ENCODE data around the gene GRAMD1B. TPM values are rescaled to one million over a fixed set of nuclear protein-coding genes. Genes with fewer than 3 reads are reported as not detected.

Gene GRAMD1B
- total and polyA plus RNA-seq, 12 donors = 7.3 to 41.0 (median 21.0) TPM

DNA sequence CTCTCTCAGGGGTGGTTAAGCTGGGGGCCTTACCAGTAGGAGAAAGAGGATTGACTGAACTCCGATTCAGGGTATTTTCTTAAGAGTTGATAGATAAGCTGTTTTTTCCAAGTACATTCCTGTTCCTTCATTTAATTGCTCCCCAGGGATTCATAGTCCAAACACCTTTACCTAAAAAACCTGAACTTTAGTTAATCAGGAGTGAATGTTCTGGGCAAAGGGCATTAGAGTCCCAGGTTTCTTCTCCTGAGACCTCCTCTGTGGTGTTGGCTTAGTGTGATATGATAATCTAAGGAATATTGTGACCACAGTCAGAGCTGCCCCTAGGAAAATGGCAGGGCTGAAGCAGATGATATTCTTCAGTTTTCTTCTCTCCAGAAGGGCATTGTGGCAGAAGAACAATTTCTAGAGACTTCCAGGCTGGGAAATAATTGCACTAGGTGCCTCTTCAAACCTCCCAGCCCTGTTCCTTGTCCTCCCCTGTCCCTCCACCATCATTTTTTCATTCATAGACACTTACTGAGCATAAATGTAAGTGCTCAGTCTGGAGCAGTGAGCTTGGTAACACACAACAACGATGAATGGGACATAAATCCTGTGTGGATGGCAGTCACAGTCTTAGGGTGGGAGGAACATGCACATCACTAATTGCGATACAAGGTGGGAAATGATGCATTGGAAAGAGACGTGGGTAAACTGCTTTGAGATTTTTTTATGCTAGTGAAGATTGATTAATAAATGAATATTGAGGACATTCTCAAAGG lies 11.5 kb upstream of the GRAMD1B start:
- TF ChIP-seq, protein P1, sequence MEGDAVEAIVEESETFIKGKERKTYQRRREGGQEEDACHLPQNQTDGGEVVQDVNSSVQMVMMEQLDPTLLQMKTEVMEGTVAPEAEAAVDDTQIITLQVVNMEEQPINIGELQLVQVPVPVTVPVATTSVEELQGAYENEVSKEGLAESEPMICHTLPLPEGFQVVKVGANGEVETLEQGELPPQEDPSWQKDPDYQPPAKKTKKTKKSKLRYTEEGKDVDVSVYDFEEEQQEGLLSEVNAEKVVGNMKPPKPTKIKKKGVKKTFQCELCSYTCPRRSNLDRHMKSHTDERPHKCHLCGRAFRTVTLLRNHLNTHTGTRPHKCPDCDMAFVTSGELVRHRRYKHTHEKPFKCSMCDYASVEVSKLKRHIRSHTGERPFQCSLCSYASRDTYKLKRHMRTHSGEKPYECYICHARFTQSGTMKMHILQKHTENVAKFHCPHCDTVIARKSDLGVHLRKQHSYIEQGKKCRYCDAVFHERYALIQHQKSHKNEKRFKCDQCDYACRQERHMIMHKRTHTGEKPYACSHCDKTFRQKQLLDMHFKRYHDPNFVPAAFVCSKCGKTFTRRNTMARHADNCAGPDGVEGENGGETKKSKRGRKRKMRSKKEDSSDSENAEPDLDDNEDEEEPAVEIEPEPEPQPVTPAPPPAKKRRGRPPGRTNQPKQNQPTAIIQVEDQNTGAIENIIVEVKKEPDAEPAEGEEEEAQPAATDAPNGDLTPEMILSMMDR (IDR thresholded peaks at IDR 0.05) = no peak
- no peaks in the 10 kb centered on the region for H3K36me3 ChIP-seq
- no peak overlapping the region for H3K27ac ChIP-seq
- ATAC-seq (no peak), DNase-seq (no peak)
- 87 to 89% methylated on average over 4 of the region's 4 CpGs for WGBS, 2 donors
- intact Hi-C loops (cut with DNase I) = no loop called here
- peaks cover 0 to 10% (median 0%) of the 10 kb centered on the region in 9 donors for H3K4me1 ChIP-seq
- H3K27me3 ChIP-seq = peaks cover 0 to 9% (median 0%) of the 10 kb centered on the region in 7 donors
- no peaks in the 10 kb centered on the region for H3K9me3 ChIP-seq
- H3K4me3 ChIP-seq = no peak overlapping the region

- no peaks in the 10 kb centered on the region for H3K36me3 ChIP-seq
- H3K4me1 ChIP-seq = peaks cover 0 to 10% (median 0%) of the 10 kb centered on the region in 9 donors
- DNase-seq (no peak), ATAC-seq (no peak)
- H3K27ac ChIP-seq = no peak overlapping the region
- 92 to 98% methylated on average over 4 of the region's 4 CpGs for WGBS, 2 donors
- TF ChIP-seq, protein P1 (IDR thresholded peaks at IDR 0.05) = no peak
- peaks cover 0 to 14% (median 0%) of the 10 kb centered on the region in 7 donors for H3K27me3 ChIP-seq
- H3K9me3 ChIP-seq = no peaks in the 10 kb centered on the region
- no peak overlapping the region for H3K4me3 ChIP-seq
- intact Hi-C loops (cut with DNase I) = no loop called here
Measured at GRCh38 chr11:123419731-123420452, 10.2 kb upstream of the GRAMD1B start.

DNA sequence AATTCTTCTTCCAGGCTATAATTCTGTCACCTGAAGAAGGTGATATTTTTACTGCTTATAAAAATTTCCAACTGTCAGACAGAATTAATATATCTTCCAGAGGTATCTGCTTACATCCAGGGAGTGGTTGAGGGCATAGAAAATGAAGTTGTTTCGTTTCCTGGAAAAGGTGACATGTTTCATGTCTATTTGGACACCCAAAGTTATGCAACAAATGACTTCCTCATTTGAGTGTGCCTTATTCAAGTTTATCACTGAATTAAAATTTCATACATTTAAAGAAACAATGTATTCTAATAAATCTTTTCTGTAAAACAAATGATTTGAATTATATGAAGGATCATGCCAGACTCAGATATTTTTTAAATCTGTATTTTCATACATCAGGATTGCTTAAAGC lies 8.5 kb upstream of the GRAMD1B start:
- Histone ChIP-seq H3K27me3 (peaks cover 0 to 14% (median 0%) of the 10 kb centered on the region in 7 donors), H3K4me3 (no peak overlapping the region), H3K9me3 (no peaks in the 10 kb centered on the region), H3K36me3 (no peaks in the 10 kb centered on the region), H3K4me1 (peaks cover 0 to 10% (median 0%) of the 10 kb centered on the region in 9 donors), H3K27ac (no peak overlapping the region)
- WGBS, 2 donors = 60 to 67% methylated on average over 1 of the region's 1 CpG
- intact Hi-C loops (cut with DNase I) = no loop called here
- no peak for ATAC-seq
- TF ChIP-seq, protein P1 (IDR thresholded peaks at IDR 0.05) = no peak
- no peak for DNase-seq

GRCh38 chr11:123425367-123425766 lies 4.7 kb upstream of the GRAMD1B start:
- TF ChIP-seq, protein P1 (IDR thresholded peaks at IDR 0.05) = no peak
- ATAC-seq = no peak
- Histone ChIP-seq H3K36me3 (no peaks in the 10 kb centered on the region), H3K9me3 (no peaks in the 10 kb centered on the region), H3K4me3 (no peak overlapping the region), H3K27me3 (peaks cover 0 to 25% (median 0%) of the 10 kb centered on the region in 7 donors), H3K4me1 (peaks cover 0 to 24% (median 6%) of the 10 kb centered on the region in 9 donors), H3K27ac (no peak overlapping the region)
- WGBS, 2 donors = 79 to 83% methylated on average over 4 of the region's 4 CpGs
- DNase-seq = no peak
- intact Hi-C loops (cut with DNase I) = no loop called here

Measured in heart right ventricle (tissue), 16 donors.